ENCODE measurements around the gene GTF2A1L.

Gene GTF2A1L

DNA sequence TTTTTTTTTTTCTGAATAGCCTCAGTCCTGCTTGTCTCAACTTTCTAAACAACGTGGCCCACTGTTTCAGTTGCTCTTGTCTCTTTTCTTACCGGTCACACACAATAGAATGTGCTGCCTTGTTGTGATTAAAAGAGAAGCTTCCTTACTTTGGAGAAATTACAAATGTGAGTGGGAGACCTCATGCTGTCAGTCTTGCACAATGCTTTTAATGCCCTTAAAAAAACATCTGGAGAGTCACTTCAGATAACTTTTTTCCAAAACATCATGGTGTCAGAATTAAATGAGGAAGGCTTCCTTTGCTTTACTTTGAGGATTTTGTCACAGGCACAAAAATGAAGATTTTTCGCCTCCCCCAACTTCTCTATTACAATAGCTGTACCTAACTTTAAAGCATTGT, 100.2 kb downstream of the GTF2A1L start:
- TF ChIP-seq, protein P1, sequence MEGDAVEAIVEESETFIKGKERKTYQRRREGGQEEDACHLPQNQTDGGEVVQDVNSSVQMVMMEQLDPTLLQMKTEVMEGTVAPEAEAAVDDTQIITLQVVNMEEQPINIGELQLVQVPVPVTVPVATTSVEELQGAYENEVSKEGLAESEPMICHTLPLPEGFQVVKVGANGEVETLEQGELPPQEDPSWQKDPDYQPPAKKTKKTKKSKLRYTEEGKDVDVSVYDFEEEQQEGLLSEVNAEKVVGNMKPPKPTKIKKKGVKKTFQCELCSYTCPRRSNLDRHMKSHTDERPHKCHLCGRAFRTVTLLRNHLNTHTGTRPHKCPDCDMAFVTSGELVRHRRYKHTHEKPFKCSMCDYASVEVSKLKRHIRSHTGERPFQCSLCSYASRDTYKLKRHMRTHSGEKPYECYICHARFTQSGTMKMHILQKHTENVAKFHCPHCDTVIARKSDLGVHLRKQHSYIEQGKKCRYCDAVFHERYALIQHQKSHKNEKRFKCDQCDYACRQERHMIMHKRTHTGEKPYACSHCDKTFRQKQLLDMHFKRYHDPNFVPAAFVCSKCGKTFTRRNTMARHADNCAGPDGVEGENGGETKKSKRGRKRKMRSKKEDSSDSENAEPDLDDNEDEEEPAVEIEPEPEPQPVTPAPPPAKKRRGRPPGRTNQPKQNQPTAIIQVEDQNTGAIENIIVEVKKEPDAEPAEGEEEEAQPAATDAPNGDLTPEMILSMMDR (IDR thresholded peaks at IDR 0.05), result no peak

DNA sequence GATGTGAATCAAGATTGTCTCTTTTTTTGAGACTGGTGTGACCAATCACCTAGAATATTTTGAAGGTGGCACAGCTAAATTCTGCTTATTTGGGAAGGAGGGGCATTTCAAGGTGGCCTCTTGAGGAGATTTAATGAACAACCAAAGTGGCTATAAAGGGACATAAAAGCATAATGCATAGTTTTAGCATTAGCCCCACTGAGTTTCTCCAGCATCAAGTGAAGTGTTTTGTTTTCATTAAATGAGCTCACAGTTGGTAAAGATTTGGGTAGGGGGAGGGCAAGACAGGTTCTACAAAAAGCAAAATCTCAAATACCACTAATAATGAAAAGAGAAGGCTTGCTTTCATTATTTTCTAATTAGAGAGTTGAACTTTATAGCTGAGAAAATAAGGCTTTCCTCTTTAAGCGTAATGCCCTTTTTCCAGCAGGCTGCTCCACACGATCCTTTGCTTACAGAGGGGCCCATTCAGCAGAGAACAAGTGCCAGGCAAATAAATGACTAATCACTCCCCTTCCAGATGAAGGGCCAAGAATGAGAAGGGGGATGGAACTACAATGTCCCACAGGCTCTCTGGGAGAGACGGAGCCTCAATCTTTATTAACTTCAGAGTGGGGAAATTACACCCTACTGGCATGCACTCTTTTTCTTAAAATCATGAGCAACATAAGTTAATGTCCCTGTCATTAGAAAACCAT, 102.0 kb downstream of the GTF2A1L start:
- TF ChIP-seq, protein P1 (IDR thresholded peaks at IDR 0.05), result no peak

DNA sequence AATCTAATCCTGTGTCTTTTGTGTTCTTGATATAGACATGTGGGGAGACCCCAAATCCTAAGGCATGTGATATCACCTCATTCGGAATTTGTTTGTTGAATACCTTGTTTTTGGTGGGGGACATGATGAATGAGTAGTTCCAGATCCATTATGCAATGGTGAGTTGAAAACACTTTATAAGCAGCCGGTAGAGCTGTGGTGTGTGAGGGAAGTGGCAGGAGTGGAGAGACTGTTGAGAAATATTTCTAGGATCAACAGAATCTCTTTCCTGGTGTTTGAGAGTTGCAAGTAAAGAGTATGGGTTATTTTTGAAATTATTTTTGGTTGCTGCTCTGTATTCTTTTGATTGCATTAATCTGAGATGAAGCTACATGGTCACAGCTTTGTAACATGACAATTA, 103.5 kb downstream of the GTF2A1L start:
- TF ChIP-seq, protein P1 (IDR thresholded peaks at IDR 0.05), result no peak

DNA sequence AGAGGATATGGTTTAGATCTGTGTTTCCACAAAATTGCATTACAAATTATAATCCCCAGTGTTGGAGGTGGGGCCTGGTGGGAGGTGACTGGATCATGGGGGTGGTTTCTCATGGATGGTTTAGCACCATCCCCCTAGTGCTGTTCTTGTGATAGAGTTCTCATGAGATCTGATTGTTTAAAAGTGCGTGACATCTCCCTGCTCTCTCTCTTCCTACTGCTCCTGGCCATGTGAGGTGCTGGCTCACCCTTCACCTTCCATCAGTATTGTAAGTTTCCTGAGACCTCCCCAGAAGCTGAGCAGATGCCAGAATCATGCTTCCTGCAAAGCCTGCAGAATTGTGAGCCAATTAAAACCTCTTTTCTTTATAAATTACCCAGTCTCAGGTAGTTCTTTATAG, 104.7 kb downstream of the GTF2A1L start:
- TF ChIP-seq, protein P1 (IDR thresholded peaks at IDR 0.05), result no peak

DNA sequence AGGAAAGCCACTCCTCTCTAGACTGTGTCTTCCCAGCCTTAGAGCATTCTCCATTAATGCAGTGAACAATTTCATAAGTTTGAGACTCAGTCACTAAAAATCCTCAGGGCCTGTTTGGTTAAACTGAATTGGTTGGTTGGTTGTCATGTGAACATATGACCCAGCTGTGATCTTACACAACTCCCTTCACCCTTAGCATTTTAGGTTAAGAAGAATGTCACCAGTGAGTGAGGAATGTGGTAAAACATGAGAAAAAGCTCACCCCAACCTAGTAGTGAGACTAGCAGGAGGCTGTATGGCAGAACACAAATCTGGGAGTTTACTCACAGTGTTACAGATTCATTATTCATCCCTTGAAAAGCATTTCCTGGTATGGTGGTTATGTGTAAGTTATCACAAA, 105.5 kb downstream of the GTF2A1L start:
- TF ChIP-seq, protein P1 (IDR thresholded peaks at IDR 0.05), result no peak

DNA sequence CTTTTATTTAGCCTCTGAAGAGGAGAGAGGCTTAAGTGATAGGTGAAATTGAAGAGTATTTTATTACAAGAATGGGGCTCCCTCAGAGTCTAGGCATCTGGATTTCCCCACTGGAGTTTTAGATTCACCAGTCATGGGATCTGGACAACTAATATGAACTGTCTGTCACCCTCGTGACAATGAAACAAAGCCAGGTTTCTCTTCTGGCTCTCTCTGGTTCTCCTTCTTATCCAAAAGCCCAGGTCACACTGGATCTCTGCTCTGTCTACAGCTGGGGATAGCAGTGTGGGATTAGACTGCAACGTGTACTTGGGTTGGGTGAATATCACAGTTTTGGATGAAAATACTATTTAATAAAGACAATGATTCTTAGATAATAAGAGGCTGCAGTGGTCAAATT, 106.6 kb downstream of the GTF2A1L start:
- TF ChIP-seq, protein P1 (IDR thresholded peaks at IDR 0.05), result no peak

DNA sequence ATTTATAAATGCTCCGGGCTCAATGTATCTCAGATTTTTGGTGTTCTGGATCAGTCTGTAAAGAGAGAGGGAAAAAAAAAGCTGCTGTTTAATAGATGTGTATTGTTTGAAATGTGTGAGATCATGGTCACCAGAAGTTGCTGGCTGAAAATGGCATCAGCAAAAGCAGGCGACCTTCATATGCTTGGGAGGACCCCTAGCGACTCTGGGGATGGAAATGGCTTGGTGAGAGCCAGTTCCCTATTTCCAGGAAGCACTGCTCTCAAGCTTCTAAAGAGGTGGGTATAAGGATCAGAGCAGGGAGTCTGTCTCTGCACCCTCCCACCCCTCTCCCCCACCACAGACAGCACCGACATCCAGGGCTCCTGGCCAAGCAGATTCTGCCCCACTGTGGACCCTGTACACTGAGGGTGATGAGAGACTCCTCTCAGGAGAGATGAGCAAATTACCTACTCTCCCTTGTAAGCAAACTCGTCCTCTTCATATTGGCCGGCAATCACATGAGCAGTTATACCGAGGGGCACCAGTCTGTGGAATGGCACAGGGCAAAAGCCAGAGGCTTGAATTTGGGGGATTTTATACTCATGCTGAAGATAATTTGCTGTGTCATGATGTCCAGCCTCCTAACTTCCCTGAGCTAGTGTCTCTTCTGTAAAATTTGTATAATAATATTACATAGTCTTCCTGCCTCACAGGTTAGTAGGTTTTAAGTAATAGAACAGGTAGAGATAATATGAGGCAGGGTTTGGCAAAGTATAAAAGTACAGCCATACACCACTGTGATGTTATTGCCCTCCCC, 108.2 kb downstream of the GTF2A1L start:
- TF ChIP-seq, protein P1 (IDR thresholded peaks at IDR 0.05), result no peak

All from LNCAP (cell line).